HL-60 (cell line): ENCODE measurements around the gene SDK1.

Source experiments
- DNase-seq, 2 experiments: peaks; one replicate each; pipeline ENCODE4 v3.0.0-alpha.2; 2010 to 2020; ENCODE audit warnings: low read depth in 1 of 2, low spot score in 1 of 2
- H3K27ac ChIP-seq: fragments of 250-450 bp; sonication (Bioruptor Pico); replicated peaks from 2 replicates; pipeline ENCODE4 v1.5.1; 2020; ENCODE audit warnings: mild to moderate bottlenecking, moderate library complexity
- H3K27me3 ChIP-seq: fragments of 250-450 bp; sonication (Bioruptor Pico); 2 replicates; pipeline ENCODE4 v1.5.1; 2021; ENCODE audit warnings: mild to moderate bottlenecking, moderate library complexity; ENCODE audit not compliant: insufficient read depth, poor library complexity, severe bottlenecking
- H3K4me3 ChIP-seq: replicated peaks from 2 replicates; pipeline ENCODE4 v1.5.1; 2011; ENCODE audit warnings: mild to moderate bottlenecking, control low read depth, low read length; ENCODE audit not compliant: insufficient read depth
- CTCF ChIP-seq: IDR thresholded peaks from one replicate; pipeline ENCODE4 v1.5.1; 2011; ENCODE audit warnings: low read length, control low read depth, inconsistent platforms; ENCODE audit not compliant: insufficient read depth
- GABPA ChIP-seq: IDR thresholded peaks from 2 replicates; pipeline ENCODE4 v1.6.1; 2012; ENCODE audit warnings: low read depth
- POLR2AphosphoS5 ChIP-seq: IDR thresholded peaks from 2 replicates; pipeline ENCODE4 v1.6.1; 2012; ENCODE audit warnings: low read depth
- REST ChIP-seq: IDR thresholded peaks from 2 replicates; pipeline ENCODE4 v1.6.1; 2012; ENCODE audit warnings: low read depth; ENCODE audit not compliant: insufficient replicate concordance
- SPI1 ChIP-seq: IDR thresholded peaks from 2 replicates; pipeline ENCODE4 v1.6.1; 2012; ENCODE audit warnings: low read depth, mild to moderate bottlenecking, borderline replicate concordance

The SDK1 gene

DNA sequence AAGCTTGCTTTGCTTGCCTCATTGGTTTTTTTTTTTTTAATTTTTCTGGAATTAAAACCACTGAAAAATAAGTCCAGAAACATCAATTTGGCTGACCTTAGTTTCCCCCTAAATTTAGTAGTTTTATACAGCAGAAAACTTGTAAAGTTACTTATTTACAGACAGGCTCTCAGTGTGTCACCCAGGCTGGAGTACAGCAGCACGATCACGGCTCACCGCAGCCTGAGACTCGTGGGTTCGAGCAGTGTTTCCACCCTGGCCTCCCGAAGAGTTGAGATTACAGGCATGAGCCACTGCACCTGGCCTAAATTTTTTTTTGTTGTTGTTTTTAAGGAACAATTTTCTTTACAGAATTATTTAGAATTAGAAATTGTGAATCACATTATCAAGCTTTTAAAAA, 250.5 kb downstream of the SDK1 start:
- H3K27ac ChIP-seq = no peak overlapping the region
- no peak for TF ChIP-seq SPI1
- TF ChIP-seq POLR2AphosphoS5 = no peak
- TF ChIP-seq GABPA = no peak
- no peak for TF ChIP-seq CTCF
- H3K27me3 ChIP-seq = no peaks in the 10 kb centered on the region
- DNase-seq = no peak
- H3K4me3 ChIP-seq = no peak overlapping the region

DNA sequence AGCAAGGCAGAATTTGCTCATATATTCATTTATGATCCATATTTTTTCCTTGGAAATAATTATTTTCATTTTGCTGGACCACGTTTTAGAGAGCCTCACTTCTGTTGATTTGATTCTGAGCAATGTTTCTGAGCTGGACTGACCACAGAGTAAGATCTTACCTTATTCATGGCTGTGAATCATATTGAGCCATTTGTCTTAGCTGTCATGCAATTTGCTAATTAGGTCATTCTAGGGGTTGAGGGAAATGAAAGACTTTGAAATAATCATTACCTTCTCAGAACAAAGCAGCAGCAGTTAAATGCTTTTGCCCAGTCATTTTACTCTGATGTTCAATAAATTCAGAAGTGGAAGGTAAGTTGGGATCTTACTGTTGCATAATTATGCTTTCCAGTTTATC, 251.4 kb downstream of the SDK1 start:
- TF ChIP-seq REST = no peak
- TF ChIP-seq SPI1 = no peak
- no peak for TF ChIP-seq POLR2AphosphoS5
- no peak for TF ChIP-seq CTCF
- TF ChIP-seq GABPA = no peak
- Histone ChIP-seq H3K27ac (no peak overlapping the region), H3K4me3 (no peak overlapping the region), H3K27me3 (no peaks in the 10 kb centered on the region)
- no peak for DNase-seq

- no peaks in the 10 kb centered on the region for H3K27me3 ChIP-seq
- H3K4me3 ChIP-seq = no peak overlapping the region
- DNase-seq = no peak
- TF ChIP-seq POLR2AphosphoS5 (no peak), CTCF (no peak), REST (no peak), GABPA (no peak), SPI1 (no peak)
- H3K27ac ChIP-seq = no peak overlapping the region
Observed at GRCh38 chr7:3558400-3558799, 257.3 kb downstream of the SDK1 start.

DNA sequence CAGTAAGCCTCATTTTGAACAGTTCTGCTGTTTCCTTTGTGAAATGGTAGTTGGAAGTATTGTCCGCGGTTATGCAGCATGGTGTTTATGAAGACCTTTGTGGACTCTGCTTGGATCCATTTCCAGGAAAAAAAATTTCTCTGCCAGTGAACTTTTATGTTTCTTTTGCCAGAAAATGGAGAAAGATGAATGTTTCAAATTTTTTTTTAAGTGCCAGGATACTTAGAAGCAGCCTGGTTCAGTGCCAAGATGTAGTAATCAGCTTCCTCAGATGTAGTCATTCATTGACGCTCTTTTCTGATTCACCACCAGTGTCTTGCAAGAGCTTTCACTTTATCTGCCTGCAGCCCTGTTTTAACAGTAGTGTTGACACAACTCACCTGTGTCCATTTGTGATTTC, 258.2 kb downstream of the SDK1 start:
- no peak for TF ChIP-seq SPI1
- TF ChIP-seq CTCF = no peak
- TF ChIP-seq REST = no peak
- no peak overlapping the region for H3K4me3 ChIP-seq
- H3K27ac ChIP-seq = no peak overlapping the region
- DNase-seq = no peak
- H3K27me3 ChIP-seq = no peaks in the 10 kb centered on the region
